Effector memory CD4-positive, alpha-beta T cell (primary cell): ENCODE measurements around the gene ARMC2.

Source experiments
- DNase-seq, 3 donors: peaks; one replicate each; pipeline ENCODE4 v3.0.0-alpha.2; 2020
- H3K27ac ChIP-seq: 2 replicates; pipeline ENCODE4 v1.7.0; 2013; ENCODE audit warnings: mild to moderate bottlenecking, low read length, moderate library complexity; ENCODE audit not compliant: insufficient read depth, poor library complexity, severe bottlenecking
- H3K27me3 ChIP-seq: replicated peaks from 2 replicates; pipeline ENCODE4 v1.7.0; 2013; ENCODE audit warnings: mild to moderate bottlenecking, low read length; ENCODE audit not compliant: insufficient read depth, control insufficient read depth, poor library complexity, severe bottlenecking
- H3K36me3 ChIP-seq: 2 replicates; pipeline ENCODE4 v1.7.0; 2013; ENCODE audit warnings: mild to moderate bottlenecking, low read length, moderate library complexity; ENCODE audit not compliant: control insufficient read depth, insufficient read depth
- H3K4me1 ChIP-seq: 2 replicates; pipeline ENCODE4 v1.7.0; 2013; ENCODE audit warnings: low read length, mild to moderate bottlenecking; ENCODE audit not compliant: control insufficient read depth, insufficient read depth, poor library complexity, severe bottlenecking
- H3K4me3 ChIP-seq: 2 replicates; pipeline ENCODE4 v1.7.0; 2013; ENCODE audit warnings: low read length, low read depth, mild to moderate bottlenecking; ENCODE audit not compliant: insufficient read depth, poor library complexity, severe bottlenecking
- H3K9me3 ChIP-seq: 2 replicates; pipeline ENCODE4 v1.7.0; 2013; ENCODE audit warnings: mild to moderate bottlenecking, low read length, moderate library complexity; ENCODE audit not compliant: control insufficient read depth

ARMC2 gene

GRCh38 chr6:108995296-108995695 lies 147.1 kb downstream of the ARMC2 start:
- Histone ChIP-seq H3K4me3 (no peak overlapping the region), H3K27me3 (no peaks in the 10 kb centered on the region), H3K9me3 (no peaks in the 10 kb centered on the region), H3K4me1 (no peaks in the 10 kb centered on the region), H3K27ac (no peak overlapping the region), H3K36me3 (peaks cover 67% of the 10 kb centered on the region)
- no peak for DNase-seq

DNA sequence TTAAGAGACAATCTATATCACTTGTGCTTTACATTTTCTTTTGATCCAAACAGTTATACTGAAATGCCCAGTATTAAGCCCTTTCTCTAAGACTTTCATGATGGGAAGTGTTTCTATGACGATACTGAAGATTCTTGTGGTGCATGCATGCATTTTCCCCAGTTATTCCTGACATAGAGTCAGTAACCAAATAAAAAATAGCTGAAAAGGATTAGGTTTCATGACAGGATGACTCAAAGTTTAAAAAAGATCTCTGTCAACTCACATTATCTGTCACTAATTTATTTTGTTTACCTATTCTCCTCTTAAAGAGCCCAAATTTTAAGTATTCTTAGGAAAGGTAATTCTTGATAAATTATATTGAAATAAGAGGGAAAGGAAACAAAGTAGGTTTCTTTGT lies 148.0 kb downstream of the ARMC2 start:
- H3K4me3 ChIP-seq, result no peak overlapping the region
- peaks cover 60% of the 10 kb centered on the region for H3K36me3 ChIP-seq
- H3K27ac ChIP-seq, result no peak overlapping the region
- no peak for DNase-seq
- no peaks in the 10 kb centered on the region for H3K9me3 ChIP-seq
- H3K4me1 ChIP-seq, result no peaks in the 10 kb centered on the region
- H3K27me3 ChIP-seq, result no peaks in the 10 kb centered on the region

DNA sequence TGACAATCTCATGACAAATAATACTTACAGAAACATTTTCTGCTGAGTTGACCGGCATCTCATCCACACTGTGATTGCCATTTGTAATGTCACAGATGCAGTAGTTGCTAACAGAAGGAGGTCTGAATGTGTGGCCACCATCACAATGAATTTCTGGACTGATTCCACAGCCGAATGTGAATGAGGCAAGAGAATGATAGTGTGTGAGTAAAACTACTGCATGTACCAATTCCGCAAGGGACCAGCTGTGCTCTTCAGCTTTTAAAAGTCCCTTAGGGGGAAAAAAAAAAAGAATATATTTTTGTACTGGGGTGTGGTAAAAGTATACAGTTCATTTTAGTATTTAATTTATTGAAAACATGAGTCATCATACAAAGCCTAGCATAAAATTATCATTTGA lies 150.3 kb downstream of the ARMC2 start:
- H3K36me3 ChIP-seq, result peaks cover 46% of the 10 kb centered on the region

GRCh38 chr6:108999428-108999827 lies 151.2 kb downstream of the ARMC2 start:
- DNase-seq, result no peak
- no peaks in the 10 kb centered on the region for H3K27me3 ChIP-seq
- H3K27ac ChIP-seq, result no peak overlapping the region
- H3K4me1 ChIP-seq, result no peaks in the 10 kb centered on the region
- no peak overlapping the region for H3K4me3 ChIP-seq
- peaks cover 39% of the 10 kb centered on the region for H3K36me3 ChIP-seq
- no peaks in the 10 kb centered on the region for H3K9me3 ChIP-seq

More for the DNA sequence above, 150.3 kb downstream of the ARMC2 start:
- no peaks in the 10 kb centered on the region for H3K9me3 ChIP-seq
- H3K4me1 ChIP-seq, result no peaks in the 10 kb centered on the region
- H3K4me3 ChIP-seq, result no peak overlapping the region
- no peaks in the 10 kb centered on the region for H3K27me3 ChIP-seq
- no peak for DNase-seq
- H3K27ac ChIP-seq, result no peak overlapping the region

DNA sequence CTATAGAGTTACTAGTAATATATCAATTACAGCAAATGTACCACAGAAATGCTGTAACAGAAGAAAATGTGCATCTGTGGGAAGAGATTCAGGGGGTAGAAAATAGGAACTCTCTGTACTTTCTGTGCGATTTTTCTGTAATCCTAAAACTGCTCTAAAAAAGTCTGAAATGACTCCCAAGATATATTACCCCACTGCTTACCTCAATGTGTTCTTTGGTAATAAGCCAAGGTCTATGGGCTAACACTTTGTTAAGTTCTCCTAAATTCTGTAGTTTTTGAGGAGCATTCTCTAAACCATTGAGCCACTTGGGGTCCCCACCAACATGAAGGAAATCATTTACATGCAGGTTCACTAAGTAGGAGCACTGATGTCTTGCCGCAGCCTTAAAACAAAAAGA lies 152.1 kb downstream of the ARMC2 start:
- Histone ChIP-seq H3K27ac (no peak overlapping the region), H3K4me1 (no peaks in the 10 kb centered on the region), H3K36me3 (peaks cover 35% of the 10 kb centered on the region), H3K9me3 (no peaks in the 10 kb centered on the region), H3K4me3 (no peak overlapping the region), H3K27me3 (no peaks in the 10 kb centered on the region)
- no peak for DNase-seq

DNA sequence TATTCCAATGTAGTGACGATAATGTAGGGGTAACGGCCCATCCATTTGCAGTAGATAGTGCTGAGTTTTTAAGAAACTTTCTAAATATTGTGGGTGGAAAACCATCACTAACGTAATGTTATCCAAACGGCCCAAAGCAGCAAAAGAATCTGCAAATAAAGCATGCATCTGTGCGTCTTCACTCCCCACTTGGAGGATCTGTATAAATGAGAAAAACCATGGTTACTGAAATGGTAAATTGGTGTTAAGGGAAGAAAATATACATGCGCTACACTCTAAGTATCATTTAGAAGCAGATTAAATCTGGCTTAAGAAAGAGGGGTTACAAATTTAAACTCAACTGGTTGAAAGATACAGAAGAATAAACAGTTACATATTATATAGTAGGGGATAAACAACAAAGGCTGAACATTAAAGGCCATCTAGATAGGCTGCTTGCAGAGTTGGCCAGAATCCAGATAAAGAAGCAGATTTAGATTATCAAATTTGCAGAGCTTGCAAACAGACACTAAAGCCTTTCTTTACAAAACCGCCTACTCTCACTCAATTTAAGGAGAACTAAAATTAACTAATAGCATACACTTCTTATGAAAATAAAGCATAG lies 153.2 kb downstream of the ARMC2 start:
- Histone ChIP-seq H3K9me3 (no peaks in the 10 kb centered on the region), H3K36me3 (peaks cover 35% of the 10 kb centered on the region), H3K4me3 (no peak overlapping the region), H3K4me1 (no peaks in the 10 kb centered on the region), H3K27me3 (no peaks in the 10 kb centered on the region), H3K27ac (no peak overlapping the region)
- DNase-seq, result no peak

DNA sequence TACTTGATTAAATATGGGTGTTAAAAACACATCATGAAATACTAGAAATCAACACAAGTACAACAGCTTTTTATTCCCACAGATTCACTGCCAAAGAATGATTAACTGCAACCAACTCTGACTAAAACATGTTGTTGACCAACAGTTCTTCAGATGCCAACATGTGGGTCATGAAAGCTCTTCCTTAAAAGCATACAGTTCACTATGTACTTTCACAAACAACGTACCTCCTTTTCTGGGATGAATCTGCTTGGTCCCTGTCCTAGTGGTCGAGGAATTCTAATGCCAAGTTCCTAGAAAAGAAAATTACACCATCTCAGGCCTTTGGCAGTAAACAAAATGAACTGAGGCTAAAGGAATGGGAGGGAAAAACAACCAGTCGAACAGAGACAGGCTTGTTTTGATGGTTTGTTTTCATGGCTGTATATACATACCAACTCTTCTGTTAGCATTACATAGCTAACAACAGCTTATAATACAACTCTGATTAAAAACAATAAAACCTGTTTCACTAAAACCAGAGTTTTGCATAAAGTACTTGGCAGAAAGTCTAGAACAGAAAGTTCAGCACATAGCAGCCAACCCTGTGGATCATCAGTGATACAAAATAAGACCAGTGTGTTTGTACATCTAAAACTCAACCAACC lies 154.0 kb downstream of the ARMC2 start:
- H3K36me3 ChIP-seq, result peaks cover 32% of the 10 kb centered on the region
- no peak overlapping the region for H3K27ac ChIP-seq
- DNase-seq, result no peak
- no peaks in the 10 kb centered on the region for H3K27me3 ChIP-seq
- no peak overlapping the region for H3K4me3 ChIP-seq
- H3K9me3 ChIP-seq, result no peaks in the 10 kb centered on the region
- no peaks in the 10 kb centered on the region for H3K4me1 ChIP-seq

GRCh38 chr6:109002882-109003281 lies 154.7 kb downstream of the ARMC2 start:
- no peaks in the 10 kb centered on the region for H3K9me3 ChIP-seq
- H3K4me3 ChIP-seq, result no peak overlapping the region
- H3K27ac ChIP-seq, result no peak overlapping the region
- peaks cover 3% of the 10 kb centered on the region for H3K4me1 ChIP-seq
- DNase-seq, result no peak
- peaks cover 25% of the 10 kb centered on the region for H3K36me3 ChIP-seq
- no peaks in the 10 kb centered on the region for H3K27me3 ChIP-seq

DNA sequence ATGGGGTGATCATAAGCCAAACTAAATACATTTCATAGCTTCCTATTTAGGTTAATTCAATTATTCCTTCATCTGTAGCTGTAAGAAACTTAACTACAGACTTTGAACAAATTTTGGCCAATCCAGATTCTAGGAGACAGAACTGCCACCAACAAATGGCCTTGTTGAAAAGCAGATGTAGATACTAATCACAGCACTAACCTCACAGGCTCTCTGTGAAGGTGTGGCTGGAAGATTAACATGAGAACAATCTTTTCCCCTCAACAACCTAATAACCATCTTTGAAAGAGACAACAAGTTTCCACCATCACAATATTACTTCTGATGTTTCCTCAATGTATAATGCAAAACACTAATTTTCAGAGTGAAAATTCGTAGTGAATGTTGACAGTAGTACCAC lies 158.6 kb downstream of the ARMC2 start:
- Histone ChIP-seq H3K27ac (no peak overlapping the region), H3K9me3 (no peaks in the 10 kb centered on the region), H3K27me3 (no peaks in the 10 kb centered on the region), H3K36me3 (no peaks in the 10 kb centered on the region), H3K4me1 (peaks cover 17% of the 10 kb centered on the region), H3K4me3 (no peak overlapping the region)
- DNase-seq, result no peak

- Histone ChIP-seq H3K4me1 (peaks cover 17% of the 10 kb centered on the region), H3K9me3 (no peaks in the 10 kb centered on the region), H3K27ac (peak overlapping the region; percentile 97), H3K27me3 (no peaks in the 10 kb centered on the region), H3K36me3 (no peaks in the 10 kb centered on the region), H3K4me3 (peak overlapping the region; percentile 90)
- DNase-seq, result no peak
These were observed 159.3 kb downstream of the ARMC2 start for GRCh38 chr6:109007521-109007920.
